ENCODE data around the gene DICER1.
"Not testable (repeated sequence)": the region's sequence is repeated elsewhere in the genome, so short reads cannot be mapped to it uniquely, and the experiment has no call there.

The DICER1 gene

DNA sequence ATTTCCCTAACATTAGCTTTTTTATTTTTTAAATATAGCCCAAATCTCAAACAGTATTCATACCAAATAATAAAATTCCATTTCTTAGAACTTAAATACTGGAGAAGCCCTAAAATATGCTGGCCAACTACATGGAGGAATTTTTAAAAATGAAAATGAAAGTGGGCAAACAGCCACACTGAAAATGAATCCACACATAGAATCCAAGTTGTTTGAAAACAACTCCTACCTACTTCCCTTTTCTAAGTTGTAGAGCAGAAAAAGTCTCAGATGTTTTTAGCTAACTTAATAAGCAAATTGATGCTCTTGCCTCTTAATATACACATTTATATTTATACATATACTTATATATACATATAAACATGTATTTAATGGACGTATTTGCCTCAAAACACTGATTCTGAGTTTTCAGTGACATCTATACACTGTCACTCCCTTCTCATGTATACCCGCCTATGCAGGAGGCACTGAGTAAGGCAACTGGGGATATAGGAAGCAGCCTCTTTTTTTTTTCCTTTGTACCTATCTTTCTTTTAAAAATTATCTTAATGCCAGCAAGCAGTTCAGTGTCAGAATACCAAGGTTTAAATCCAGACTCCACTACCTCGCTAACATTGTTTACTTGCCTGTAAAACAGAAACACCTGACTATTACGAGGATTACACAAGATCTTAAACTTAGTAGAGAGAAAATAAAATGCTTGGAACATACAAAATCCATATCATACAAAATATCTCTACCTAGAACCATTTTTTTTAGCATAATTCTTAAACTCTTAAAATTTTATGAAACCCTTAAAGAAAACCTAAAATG is 13.3 kb downstream of the DICER1 start:
- no peak for DNase-seq

DNA sequence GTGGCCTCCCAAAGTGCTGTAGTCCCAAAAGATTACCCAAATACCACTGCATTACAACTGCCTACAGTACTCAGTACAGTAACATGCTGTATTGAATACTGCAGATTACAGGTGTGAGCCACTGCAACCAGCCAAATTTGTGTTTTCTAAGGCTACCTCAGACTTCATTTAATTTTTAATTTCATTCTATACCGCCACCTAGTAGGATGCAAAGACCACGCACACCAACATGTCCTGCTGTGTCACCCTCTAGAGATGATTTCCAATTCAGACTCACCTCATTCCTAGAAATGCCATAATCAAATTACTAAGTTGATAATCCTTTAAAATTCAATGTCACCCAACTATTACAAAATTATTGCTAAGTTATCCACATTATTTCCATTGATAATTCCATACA is 15.1 kb downstream of the DICER1 start:
- no peak for DNase-seq

GRCh38 chr14:95141684-95142083 is 15.6 kb downstream of the DICER1 start:
- no peak for DNase-seq

- DNase-seq: no peak
Observed at GRCh38 chr14:95140060-95140858, 17.1 kb downstream of the DICER1 start.

GRCh38 chr14:95138876-95139275 is 18.5 kb downstream of the DICER1 start:
- DNase-seq: no peak

DNA sequence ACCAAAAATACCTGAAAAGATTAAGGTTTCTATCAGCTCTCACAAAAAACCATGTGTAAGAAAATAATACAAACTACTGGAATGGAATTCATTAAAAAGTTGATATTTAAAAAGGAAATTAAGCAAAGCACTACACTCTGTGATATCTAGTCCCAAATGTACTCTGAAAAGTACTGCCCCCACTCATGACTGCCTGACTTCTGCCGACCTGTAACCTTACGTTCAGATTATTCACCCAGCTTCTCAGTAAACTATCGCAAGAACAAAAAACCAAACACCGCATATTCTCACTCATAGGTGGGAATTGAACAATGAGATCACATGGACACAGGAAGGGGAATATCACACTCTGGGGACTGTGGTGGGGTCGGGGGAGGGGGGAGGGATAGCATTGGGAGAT is 18.9 kb downstream of the DICER1 start:
- not testable (repeated sequence) for DNase-seq

GRCh38 chr14:95137804-95138167 is 19.5 kb downstream of the DICER1 start:
- DNase-seq: no peak

- no peak for DNase-seq
Observed at GRCh38 chr14:95137164-95137803, 20.0 kb downstream of the DICER1 start.

- no peak for DNase-seq
Observed at GRCh38 chr14:95136631-95137030, 20.7 kb downstream of the DICER1 start.

- DNase-seq: no peak
Observed at GRCh38 chr14:95134304-95134933, 22.9 kb downstream of the DICER1 start.

DNA sequence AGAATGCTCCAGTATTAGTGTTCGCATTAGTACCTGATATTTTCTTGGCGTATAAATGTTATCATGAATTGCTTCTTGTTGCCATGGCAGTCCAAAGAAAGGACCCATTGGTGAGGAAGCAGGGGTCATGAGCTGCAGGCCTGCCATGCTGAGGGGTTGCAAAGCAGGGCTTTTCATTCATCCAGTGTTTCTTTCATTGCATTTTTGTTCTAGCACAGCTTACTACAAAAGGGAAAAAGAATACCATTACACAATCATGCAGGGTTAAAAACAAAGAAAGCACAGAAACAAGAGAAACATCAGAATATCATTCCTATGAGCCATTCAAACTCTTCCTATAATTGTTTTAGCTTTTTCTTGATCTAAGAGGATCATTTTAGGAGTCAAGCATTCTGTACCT is 24.0 kb downstream of the DICER1 start:
- no peak for DNase-seq

DNA sequence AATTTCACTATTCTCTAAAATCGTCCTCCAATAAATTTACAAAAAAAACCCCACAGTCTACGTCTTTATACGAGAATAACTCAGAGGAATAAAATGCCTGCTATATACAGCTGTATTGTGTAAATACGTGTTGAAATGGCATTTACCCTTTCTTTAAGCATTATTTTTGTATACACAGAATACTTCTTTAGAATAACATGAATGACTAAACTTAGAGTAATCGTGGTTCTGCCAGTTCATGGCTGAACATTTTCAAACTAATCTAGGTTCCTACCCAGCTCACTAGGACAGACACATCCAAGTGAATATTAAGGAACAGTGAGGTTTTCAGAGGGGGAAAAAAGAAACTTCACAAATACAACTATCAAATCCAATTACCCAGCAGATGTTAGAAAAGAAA is 24.6 kb downstream of the DICER1 start:
- no peak for DNase-seq

DNA sequence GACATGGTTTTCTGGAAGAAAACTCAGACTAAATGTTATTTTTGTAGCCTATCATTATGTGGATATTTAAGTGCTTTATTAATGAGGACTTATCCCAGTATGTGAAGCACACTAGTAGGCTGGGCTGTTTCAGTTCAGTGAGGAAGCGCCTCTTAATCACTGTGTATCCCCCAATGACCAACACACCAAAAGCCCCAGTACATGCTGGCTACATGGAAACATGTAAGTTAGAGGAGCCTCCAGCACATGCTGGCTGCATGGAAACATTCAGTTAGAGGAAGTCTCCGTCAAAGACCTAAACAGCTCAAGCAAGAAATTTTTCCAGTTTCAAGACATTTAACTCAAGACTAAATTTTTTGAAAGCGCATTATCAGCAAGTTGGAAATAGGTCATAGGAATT is 26.8 kb downstream of the DICER1 start:
- DNase-seq: no peak

GRCh38 chr14:95128140-95128539 is 29.2 kb downstream of the DICER1 start:
- DNase-seq: no peak

GRCh38 chr14:95127531-95127911 is 29.8 kb downstream of the DICER1 start:
- no peak for DNase-seq

DNA sequence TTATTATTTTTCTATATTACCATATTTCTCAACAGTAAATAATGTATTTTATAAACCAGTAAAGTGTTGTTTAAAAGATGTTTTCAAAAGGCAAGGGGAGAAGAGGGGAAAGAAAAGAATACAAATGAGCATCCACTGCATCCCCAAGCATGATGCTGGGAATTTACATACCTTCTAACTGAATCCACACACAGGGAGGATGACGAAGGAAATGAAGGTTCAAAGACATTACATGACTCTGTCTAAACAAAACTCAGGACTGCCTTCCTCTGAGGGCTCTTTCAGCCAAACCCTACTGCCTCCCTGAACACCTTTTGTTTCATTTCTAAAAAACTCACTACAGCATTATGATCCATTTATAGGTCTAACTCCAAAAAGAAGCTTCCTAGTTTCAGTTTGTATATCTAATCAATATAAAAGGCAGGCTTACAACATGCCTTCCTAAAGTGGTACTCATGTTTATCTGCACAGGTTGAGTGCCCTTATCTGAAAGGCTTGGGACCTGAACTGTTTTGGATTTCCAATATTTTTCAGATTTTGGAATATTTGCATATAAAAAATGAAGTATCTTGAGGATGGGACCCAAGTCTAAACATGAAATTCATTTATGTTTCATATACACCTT is 30.3 kb downstream of the DICER1 start:
- DNase-seq: no peak

- no peak for DNase-seq
Observed at GRCh38 chr14:95125915-95126314, 31.4 kb downstream of the DICER1 start.

- DNase-seq: no peak
Observed at GRCh38 chr14:95125221-95125620, 32.1 kb downstream of the DICER1 start.

DNA sequence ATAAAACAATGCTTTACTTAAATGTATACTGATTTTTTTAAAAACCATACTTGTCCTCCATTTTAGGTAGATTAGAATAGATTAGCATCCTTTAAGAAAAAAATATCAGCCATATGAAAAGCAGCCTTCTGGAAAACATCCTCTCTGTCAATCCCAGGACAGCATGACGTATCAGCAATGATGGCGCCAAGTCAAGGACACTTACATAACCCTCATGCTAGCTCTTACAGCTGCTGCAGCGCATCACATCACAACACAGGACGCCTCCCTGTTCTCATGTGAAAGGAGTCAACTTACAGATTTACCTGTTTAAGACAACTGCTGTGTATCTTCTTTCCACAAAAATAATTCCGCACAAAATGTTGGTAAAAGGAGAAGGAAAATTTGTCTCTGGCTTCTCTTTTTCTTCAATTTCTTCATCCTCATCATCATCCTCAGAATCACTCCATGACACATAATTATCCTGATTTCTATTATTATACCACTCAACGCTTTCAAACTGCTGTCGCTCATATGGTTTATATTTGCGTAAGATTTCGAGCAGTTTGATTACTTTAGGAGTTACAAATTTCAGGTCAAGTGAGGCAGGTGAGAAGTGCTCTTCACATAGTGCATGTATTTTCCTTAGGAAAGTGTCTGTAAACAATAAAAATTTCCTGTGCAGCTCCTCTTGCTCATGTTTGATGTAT is 33.3 kb downstream of the DICER1 start:
- no peak for DNase-seq

GRCh38 chr14:95122621-95122945 is 34.7 kb downstream of the DICER1 start:
- DNase-seq: no peak

GRCh38 chr14:95121911-95122620 is 35.3 kb downstream of the DICER1 start:
- no peak for DNase-seq

GRCh38 chr14:95119336-95119735 is 38.0 kb downstream of the DICER1 start:
- no peak for DNase-seq

Data from left hindlimb (tissue), 1 donor.